Ascending aorta (tissue), 2 donors: Measurements from ENCODE around the gene DCPS. TPM values are rescaled to one million over a fixed set of nuclear protein-coding genes. Genes with fewer than 3 reads are reported as not detected.

Source experiments
- DNase-seq, 2 donors: peaks; one replicate each; pipeline ENCODE4 v3.0.0-alpha.2; 2019; ENCODE audit warnings: low spot score in 2 of 2
- H3K27ac ChIP-seq, 2 donors: fragments of 200-600 bp; sonication (generic); one replicate each; pipeline ENCODE4 v1.5.1; 2016 to 2017; ENCODE audit warnings: mild to moderate bottlenecking in 1 of 2
- H3K27me3 ChIP-seq: fragments of 200-600 bp; sonication (generic); one replicate; pipeline ENCODE4 v1.5.1; 2017
- H3K36me3 ChIP-seq, 2 donors: fragments of 200-600 bp; sonication (generic); one replicate each; pipeline ENCODE4 v1.5.1; 2016
- H3K4me1 ChIP-seq, 2 donors: fragments of 200-600 bp; sonication (generic); one replicate each; pipeline ENCODE4 v1.5.1; 2016 to 2017; ENCODE audit warnings: mild to moderate bottlenecking in 1 of 2
- H3K4me3 ChIP-seq, 2 donors: fragments of 200-600 bp; sonication (generic); one replicate each; pipeline ENCODE4 v1.5.1; 2016 to 2017; ENCODE audit warnings: mild to moderate bottlenecking in 1 of 2
- H3K9me3 ChIP-seq, 2 donors: fragments of 200-600 bp; sonication (generic); one replicate each; pipeline ENCODE4 v1.5.1; 2016
- CTCF ChIP-seq, 3 experiments: fragments of 200-600 bp in 2 of 3; fragments of 450-650 bp in 1 of 3; sonication (generic) in 2 of 3; IDR thresholded peaks; one replicate each; pipeline ENCODE4 v1.5.1; 2016 to 2019; ENCODE audit warnings: antibody characterized with exemption in 3 of 3, mild to moderate bottlenecking in 1 of 3, moderate library complexity in 1 of 3
- intact Hi-C: fragments of 100-400 bp; cut with DNase I; formaldehyde crosslinking; loops from one replicate; pipeline ENCODE4 v1.15.1; 2023
- total RNA-seq: library from RNA; depleted of rRNA; stranded (reverse); fragments of >200 nt; gene quantifications from one replicate; pipeline ENCODE4 v1.1.0, GENCODE V29; 2016

DCPS gene
- total RNA-seq, 1 donor from 2014 or later: 19.6 TPM

GRCh38 chr11:126333142-126333541 is 29.3 kb downstream of the DCPS start:
- peaks cover 10 to 26% of the 10 kb centered on the region in 2 donors for H3K36me3 ChIP-seq
- H3K27me3 ChIP-seq: no peaks in the 10 kb centered on the region
- no peak for TF ChIP-seq CTCF (IDR thresholded peaks at IDR 0.05)
- H3K4me1 ChIP-seq: no peaks in the 10 kb centered on the region
- DNase-seq: peak in 1 of 2 donors; percentile 8
- H3K27ac ChIP-seq: no peak overlapping the region
- no peak overlapping the region for H3K4me3 ChIP-seq
- no peaks in the 10 kb centered on the region for H3K9me3 ChIP-seq
- intact Hi-C loops: no loop called here

GRCh38 chr11:126334659-126335462 is 31.0 kb downstream of the DCPS start:
- TF ChIP-seq CTCF (IDR thresholded peaks at IDR 0.05): no peak
- H3K4me3 ChIP-seq: no peak overlapping the region
- no peaks in the 10 kb centered on the region for H3K9me3 ChIP-seq

GRCh38 chr11:126335463-126335760 is 31.6 kb downstream of the DCPS start:
- H3K9me3 ChIP-seq: no peaks in the 10 kb centered on the region
- no peak overlapping the region for H3K4me3 ChIP-seq
- TF ChIP-seq CTCF (IDR thresholded peaks at IDR 0.05): no peak
- H3K27ac ChIP-seq: no peak overlapping the region
- H3K4me1 ChIP-seq: no peaks in the 10 kb centered on the region
- no peaks in the 10 kb centered on the region for H3K27me3 ChIP-seq
- H3K36me3 ChIP-seq: peaks cover 21 to 42% of the 10 kb centered on the region in 2 donors
- peak in 1 of 2 donors; percentile 53 for DNase-seq
- intact Hi-C loops: no loop called here

More at GRCh38 chr11:126334659-126335462, 31.0 kb downstream of the DCPS start:
- peak in 1 of 2 donors; percentile 52 for DNase-seq
- intact Hi-C loops: no loop called here
- Histone ChIP-seq H3K27me3 (no peaks in the 10 kb centered on the region), H3K36me3 (peaks cover 21 to 42% of the 10 kb centered on the region in 2 donors), H3K4me1 (no peaks in the 10 kb centered on the region), H3K27ac (no peak overlapping the region)

- Histone ChIP-seq H3K9me3 (no peaks in the 10 kb centered on the region), H3K27me3 (no peaks in the 10 kb centered on the region), H3K4me1 (no peaks in the 10 kb centered on the region), H3K27ac (no peak overlapping the region), H3K4me3 (no peak overlapping the region), H3K36me3 (peaks cover 21 to 39% of the 10 kb centered on the region in 2 donors)
- intact Hi-C loops: no loop called here
- no peak for DNase-seq
- TF ChIP-seq CTCF (IDR thresholded peaks at IDR 0.05): no peak
Measured at GRCh38 chr11:126336138-126336541, 32.3 kb downstream of the DCPS start.

GRCh38 chr11:126336671-126337101 is 32.8 kb downstream of the DCPS start:
- Histone ChIP-seq H3K36me3 (peaks cover 16 to 34% of the 10 kb centered on the region in 2 donors), H3K4me1 (no peaks in the 10 kb centered on the region), H3K27me3 (no peaks in the 10 kb centered on the region), H3K9me3 (no peaks in the 10 kb centered on the region), H3K27ac (no peak overlapping the region), H3K4me3 (no peak overlapping the region)
- intact Hi-C loops: no loop called here
- DNase-seq: no peak
- TF ChIP-seq CTCF (IDR thresholded peaks at IDR 0.05): no peak
